Epithelial cell of proximal tubule (primary cell): ENCODE data around the gene PLCH2. TPM values are rescaled to one million over a fixed set of nuclear protein-coding genes. Genes with fewer than 3 reads are reported as not detected.

ENCODE experiments used
- DNase-seq: peaks from one replicate; pipeline ENCODE4 v3.0.0-alpha.2; 2011; ENCODE audit warnings: low read depth
- H3K4me3 ChIP-seq: 2 replicates; pipeline ENCODE4 v1.5.1; 2011; ENCODE audit warnings: low read depth, mild to moderate bottlenecking, low read length
- total RNA-seq: library from RNA; depleted of rRNA; stranded (reverse); fragments of >200 nt; gene quantifications from 2 replicates; pipeline ENCODE4 v1.2.3, GENCODE V29; 2015
- TF ChIP-seq, protein P1 (sequence below): conservative IDR thresholded peaks from 2 replicates; pipeline ENCODE4 v1.5.1; 2012; ENCODE audit warnings: low read depth, mild to moderate bottlenecking, low read length

PLCH2 gene
- total RNA-seq, 1 donor from 2014 or later, result 0.12 TPM

DNA sequence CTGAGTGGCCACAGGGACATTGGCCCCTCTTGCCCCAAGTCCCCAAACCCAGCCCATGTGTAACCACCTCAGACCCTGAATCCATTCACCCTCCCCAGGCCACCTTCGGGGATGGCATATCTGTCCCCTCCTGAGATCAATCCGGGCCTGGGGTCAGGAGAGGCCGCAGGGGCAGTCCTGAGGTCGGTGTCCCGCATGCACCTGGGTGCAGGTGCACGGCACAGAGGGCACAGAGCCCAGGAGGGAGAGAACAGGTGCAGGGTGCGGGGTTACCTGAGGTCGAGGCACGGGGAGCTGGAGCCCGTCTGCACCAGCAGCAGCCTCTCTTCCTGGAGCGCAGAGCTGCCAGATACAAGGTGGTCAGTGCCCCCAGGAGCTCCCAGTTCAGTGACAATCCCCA is 33.5 kb downstream of the PLCH2 start:
- TF ChIP-seq, protein P1, sequence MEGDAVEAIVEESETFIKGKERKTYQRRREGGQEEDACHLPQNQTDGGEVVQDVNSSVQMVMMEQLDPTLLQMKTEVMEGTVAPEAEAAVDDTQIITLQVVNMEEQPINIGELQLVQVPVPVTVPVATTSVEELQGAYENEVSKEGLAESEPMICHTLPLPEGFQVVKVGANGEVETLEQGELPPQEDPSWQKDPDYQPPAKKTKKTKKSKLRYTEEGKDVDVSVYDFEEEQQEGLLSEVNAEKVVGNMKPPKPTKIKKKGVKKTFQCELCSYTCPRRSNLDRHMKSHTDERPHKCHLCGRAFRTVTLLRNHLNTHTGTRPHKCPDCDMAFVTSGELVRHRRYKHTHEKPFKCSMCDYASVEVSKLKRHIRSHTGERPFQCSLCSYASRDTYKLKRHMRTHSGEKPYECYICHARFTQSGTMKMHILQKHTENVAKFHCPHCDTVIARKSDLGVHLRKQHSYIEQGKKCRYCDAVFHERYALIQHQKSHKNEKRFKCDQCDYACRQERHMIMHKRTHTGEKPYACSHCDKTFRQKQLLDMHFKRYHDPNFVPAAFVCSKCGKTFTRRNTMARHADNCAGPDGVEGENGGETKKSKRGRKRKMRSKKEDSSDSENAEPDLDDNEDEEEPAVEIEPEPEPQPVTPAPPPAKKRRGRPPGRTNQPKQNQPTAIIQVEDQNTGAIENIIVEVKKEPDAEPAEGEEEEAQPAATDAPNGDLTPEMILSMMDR, result no peak
- no peak for DNase-seq
- H3K4me3 ChIP-seq, result no peak overlapping the region

DNA sequence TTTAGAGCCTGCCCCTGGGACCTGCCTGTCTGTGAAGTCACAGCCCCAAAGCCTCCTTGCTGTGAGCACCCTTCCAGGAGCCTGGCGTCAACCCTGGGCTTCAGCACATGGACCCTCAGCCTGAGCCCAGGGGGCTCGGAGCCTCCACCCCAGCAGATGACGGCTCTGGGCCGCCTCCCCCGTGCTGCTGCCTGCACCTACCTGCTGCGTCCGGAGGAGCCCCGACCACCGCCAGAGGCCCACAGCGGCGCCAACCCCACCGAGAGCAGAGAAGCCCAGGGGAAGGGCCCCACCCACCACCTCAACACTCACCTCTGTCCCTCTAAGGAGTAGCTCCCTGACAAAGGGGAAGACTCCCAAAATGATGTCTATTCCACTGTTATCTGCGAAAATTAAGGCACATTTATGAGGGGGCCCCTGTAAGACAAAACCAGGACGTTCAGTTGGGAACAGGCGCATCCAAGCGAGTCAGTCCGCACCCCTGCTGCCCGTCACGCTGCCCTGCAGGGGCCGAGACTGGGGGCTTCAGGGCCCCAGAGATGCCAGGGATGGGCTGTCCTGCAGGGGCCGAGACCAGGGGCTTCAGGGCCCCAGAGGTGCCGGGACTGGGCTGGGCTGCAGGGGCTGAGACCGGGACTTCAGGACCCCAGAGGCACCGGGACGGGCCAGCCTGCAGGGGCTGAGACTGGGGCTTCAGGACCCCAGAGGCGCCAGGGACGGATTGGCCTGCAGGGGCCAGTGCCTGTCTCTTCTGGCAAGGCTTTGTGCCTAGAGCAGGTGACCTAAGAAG is 34.5 kb downstream of the PLCH2 start:
- no peak for DNase-seq
- TF ChIP-seq, protein P1, result no peak
- H3K4me3 ChIP-seq, result no peak overlapping the region

DNA sequence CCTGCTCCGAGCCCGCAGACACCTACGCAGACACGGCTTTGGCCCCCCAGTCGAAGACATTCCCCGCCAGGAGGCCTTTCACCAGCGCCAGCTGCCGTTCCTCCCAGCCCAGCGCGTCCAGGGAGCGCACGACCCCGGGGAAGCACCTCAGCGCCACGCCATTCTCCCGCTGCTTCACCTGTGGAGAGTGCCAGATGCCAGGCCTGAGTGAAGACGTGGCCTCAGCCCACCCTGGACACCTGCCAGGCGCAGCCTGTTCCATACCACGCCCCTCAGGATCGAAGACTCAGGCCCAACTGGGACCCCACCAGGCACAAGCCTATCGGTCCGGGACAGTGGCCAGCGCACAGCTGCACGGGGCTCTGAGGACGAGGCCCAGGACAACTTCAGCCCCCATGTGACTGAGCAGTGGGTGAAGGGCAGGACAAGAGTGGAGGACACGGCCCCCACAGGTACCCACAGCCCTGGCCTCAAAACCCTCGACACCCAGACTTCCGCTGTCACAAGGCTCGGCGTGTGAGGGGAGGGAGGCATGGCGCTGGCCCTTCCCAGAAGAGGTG is 36.9 kb downstream of the PLCH2 start:
- TF ChIP-seq, protein P1, result no peak
- no peak for DNase-seq
- no peak overlapping the region for H3K4me3 ChIP-seq

DNA sequence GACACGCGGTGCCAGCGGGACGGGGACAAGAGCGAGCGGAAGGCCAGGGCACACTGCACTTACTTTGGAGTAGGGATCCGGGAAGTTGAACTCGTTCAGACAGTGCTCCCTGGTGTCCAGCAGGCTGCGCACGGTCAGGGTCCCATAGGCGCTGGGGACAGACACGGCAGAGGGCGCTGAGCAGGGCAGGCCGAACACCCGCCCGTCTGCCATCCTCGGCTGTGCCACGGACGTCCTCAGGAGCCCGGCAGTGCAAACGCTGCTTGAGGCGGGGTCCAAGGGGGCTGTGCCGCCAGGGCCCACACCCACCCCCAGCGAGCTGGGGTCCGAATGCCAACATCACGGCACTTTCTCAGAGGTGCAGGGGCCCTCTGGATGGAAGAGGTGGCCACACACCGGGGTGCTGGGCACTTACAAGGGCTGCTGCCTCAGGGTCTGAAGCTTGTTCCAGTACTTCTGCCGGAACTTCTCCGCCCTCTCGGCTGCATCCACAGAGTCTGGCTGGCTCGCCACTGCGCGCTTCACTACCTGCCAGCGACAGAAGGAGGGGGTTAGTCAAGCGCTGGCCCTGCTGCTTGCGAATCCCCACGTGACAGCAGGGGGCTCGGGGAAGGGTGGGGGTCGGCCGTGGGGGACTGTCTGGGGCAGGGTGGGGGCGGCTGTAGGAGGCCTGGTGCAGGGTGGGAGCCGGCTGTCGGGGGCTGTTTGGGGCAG is 38.0 kb downstream of the PLCH2 start:
- TF ChIP-seq, protein P1, result no peak
- no peak overlapping the region for H3K4me3 ChIP-seq
- no peak for DNase-seq

DNA sequence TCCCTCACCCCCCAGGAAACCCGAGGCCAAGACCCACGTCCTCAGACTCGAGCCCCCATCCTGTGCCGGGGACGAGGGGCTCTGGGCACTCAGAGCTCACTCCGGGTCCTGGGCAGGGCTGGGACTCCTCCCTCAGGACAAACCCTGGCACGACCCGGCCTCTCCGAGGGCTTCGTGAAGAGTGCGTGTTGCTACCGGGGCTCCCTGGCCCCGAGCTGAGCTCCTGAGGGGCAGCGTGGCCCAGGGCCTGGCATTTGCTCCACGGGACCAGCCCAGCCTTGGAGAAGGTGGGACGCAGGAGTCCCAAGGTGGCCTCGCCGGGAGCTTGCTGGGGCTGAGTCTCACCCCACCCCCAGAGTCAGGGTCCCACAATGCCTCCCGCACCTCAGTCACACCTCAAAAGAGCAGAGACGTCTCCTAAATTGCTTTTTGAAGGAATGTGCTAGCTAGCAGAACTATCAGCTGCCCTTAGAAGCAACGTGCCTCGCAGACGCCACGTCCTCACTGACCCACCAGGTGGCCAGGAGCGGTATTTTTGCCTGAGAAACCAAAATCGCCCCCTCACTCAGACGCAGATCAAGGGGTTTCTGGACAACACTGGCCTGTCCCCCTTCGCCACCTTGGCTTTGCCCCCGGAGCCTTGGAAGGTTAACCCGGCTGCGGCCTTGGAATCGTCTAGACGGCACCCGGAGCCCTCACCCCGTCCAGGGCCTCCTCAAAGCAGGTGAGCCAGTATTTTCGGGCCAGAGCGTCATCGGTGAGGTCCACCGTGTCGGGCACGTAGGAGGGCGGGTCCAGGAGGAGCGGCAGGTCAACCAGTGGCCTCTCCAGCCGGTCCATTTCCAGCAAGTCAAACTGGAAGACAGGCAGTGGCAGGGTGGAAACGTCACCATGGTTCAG is 39.0 kb downstream of the PLCH2 start:
- H3K4me3 ChIP-seq, result no peak overlapping the region
- no peak for DNase-seq
- TF ChIP-seq, protein P1, result peak; percentile 21

DNA sequence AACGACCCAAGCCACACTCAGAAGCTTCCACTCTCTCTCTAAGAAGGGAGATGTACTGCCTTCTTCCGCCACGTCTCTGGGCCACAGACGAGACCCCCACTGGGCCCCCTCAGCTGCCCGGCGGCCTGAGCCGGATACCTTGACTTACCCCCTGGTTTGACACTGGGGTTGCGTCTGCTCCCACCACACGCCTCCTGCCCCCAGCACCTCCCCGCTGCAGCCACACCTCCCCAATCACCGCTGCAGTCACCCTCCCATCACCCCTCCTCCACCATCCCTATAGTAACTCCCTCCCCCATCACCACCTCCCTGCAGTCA is 39.6 kb downstream of the PLCH2 start:
- TF ChIP-seq, protein P1, result no peak
- DNase-seq, result no peak
- H3K4me3 ChIP-seq, result no peak overlapping the region
